ENCODE results near the gene CTNNA3. TPM values are rescaled to one million over a fixed set of nuclear protein-coding genes. Genes with fewer than 3 reads are reported as not detected.

The CTNNA3 gene
- total RNA-seq, 6 experiments from 2014 or later: 0.19 to 3.6 (median 1.2) TPM

DNA sequence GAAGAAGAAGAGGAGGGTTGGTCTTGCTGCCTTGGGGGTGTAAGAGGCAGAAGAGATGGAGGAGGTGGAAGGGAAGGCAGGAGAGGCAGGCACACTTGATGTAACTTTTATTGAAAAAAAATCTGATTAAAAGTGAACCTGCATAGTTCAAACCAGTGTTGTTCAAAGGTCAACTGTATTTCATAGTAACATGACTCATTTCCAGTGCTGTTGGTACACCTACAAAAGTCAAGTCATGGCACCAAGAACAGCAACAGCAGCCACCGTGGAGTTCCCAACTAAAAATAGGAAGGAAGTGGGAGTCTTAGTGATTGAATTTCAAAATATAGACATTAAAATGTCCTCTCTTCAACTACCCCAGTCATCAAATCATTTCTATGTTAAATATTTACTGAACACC, 88.5 kb downstream of the CTNNA3 start:
- ATAC-seq (peak in 1 of 4 donors; percentile 75), DNase-seq (no peak)
- 13% methylated on average over 1 of the region's 1 CpG for WGBS (ENCODE audit: insufficient coverage, low coverage, low lambda C conversion rate, missing lambda C conversion rate)
- Histone ChIP-seq H3K4me3 (no peak overlapping the region), H3K36me3 (no peaks in the 10 kb centered on the region), H3K4me1 (no peaks in the 10 kb centered on the region), H3K27ac (no peak overlapping the region), H3K9me3 (no peaks in the 10 kb centered on the region), H3K27me3 (no peaks in the 10 kb centered on the region)
- intact Hi-C loops (cut with DNase I): no loop called here
- TF ChIP-seq CTCF (IDR thresholded peaks at IDR 0.05) (no peak), POLR2A (IDR thresholded peaks at IDR 0.05) (no peak)

- TF ChIP-seq CTCF (IDR thresholded peaks at IDR 0.05) (no peak), POLR2A (IDR thresholded peaks at IDR 0.05) (no peak)
- H3K4me1 ChIP-seq: no peaks in the 10 kb centered on the region
- intact Hi-C loops (cut with DNase I): no loop called here
- no peak overlapping the region for H3K4me3 ChIP-seq
- no peaks in the 10 kb centered on the region for H3K9me3 ChIP-seq
- WGBS (ENCODE audit: insufficient coverage, low coverage, low lambda C conversion rate, missing lambda C conversion rate): 58% methylated on average over 3 of the region's 3 CpGs
- no peaks in the 10 kb centered on the region for H3K36me3 ChIP-seq
- H3K27me3 ChIP-seq: no peaks in the 10 kb centered on the region
- DNase-seq (no peak), ATAC-seq (no peak)
- H3K27ac ChIP-seq: no peak overlapping the region
Observed at GRCh38 chr10:67606572-67606971, 89.4 kb downstream of the CTNNA3 start.

- no peak overlapping the region for H3K27ac ChIP-seq
- no peaks in the 10 kb centered on the region for H3K36me3 ChIP-seq
- no peak for DNase-seq
- no peak overlapping the region for H3K4me3 ChIP-seq
- no peak for TF ChIP-seq POLR2A (IDR thresholded peaks at IDR 0.05)
- no peak for TF ChIP-seq CTCF (IDR thresholded peaks at IDR 0.05)
- no peaks in the 10 kb centered on the region for H3K4me1 ChIP-seq
- H3K27me3 ChIP-seq: no peaks in the 10 kb centered on the region
- intact Hi-C loops (cut with DNase I): no loop called here
- H3K9me3 ChIP-seq: no peaks in the 10 kb centered on the region
- no peak for ATAC-seq
- 73% methylated on average over 3 of the region's 3 CpGs for WGBS (ENCODE audit: insufficient coverage, low coverage, low lambda C conversion rate, missing lambda C conversion rate)
Observed at GRCh38 chr10:67603701-67604100, 92.3 kb downstream of the CTNNA3 start.

- Histone ChIP-seq H3K9me3 (no peaks in the 10 kb centered on the region), H3K4me1 (no peaks in the 10 kb centered on the region), H3K27me3 (no peaks in the 10 kb centered on the region), H3K27ac (no peak overlapping the region), H3K4me3 (no peak overlapping the region), H3K36me3 (no peaks in the 10 kb centered on the region)
- ATAC-seq (no peak), DNase-seq (no peak)
- TF ChIP-seq POLR2A (IDR thresholded peaks at IDR 0.05) (no peak), CTCF (IDR thresholded peaks at IDR 0.05) (no peak)
- WGBS (ENCODE audit: insufficient coverage, low coverage, low lambda C conversion rate, missing lambda C conversion rate): 66% methylated on average over 8 of the region's 8 CpGs
- intact Hi-C loops (cut with DNase I): no loop called here
Observed at GRCh38 chr10:67603086-67603485, 92.9 kb downstream of the CTNNA3 start.

Measured in right lobe of liver (tissue), 6 donors.